HEK293 (cell line): Measurements from ENCODE around the gene LAMA2.

Source experiments
- CTCF ChIA-PET: fragments of 350-600 bp; formaldehyde crosslinking; extraction: SDS; loops from one replicate; lab custom pipeline; 2021; ENCODE audit warnings: antibody characterized with exemption; lab: Yijun Ruan, JAX
- POLR2A ChIA-PET: fragments of 300-600 bp; formaldehyde crosslinking; extraction: SDS; loops from one replicate; lab custom pipeline; 2020; ENCODE audit warnings: antibody characterized with exemption, inconsistent platforms; lab: Yijun Ruan, JAX
- H3K27ac ChIP-seq: fragments of 200-500 bp; sonication (Bioruptor generic); 2 replicates; pipeline ENCODE4 v1.5.1; 2014; ENCODE audit warnings: low read depth, low read length, control low read depth, inconsistent platforms; ENCODE audit errors: extremely low read depth
- H3K36me3 ChIP-seq, 2 experiments: fragments of 200-500 bp in 1 of 2; sonication (Bioruptor generic) in 1 of 2; 1 replicate in 1 of 2; 2 replicates in 1 of 2; pipeline ENCODE4 v1.5.1; 2014 to 2017; ENCODE audit warnings: inconsistent platforms in 2 of 2, low read length in 2 of 2; ENCODE audit not compliant: control insufficient read depth in 2 of 2, insufficient read depth in 1 of 2
- H3K4me1 ChIP-seq: fragments of 200-500 bp; sonication (Bioruptor generic); 2 replicates; pipeline ENCODE4 v1.5.1; 2014; ENCODE audit warnings: mild to moderate bottlenecking, low read length, inconsistent platforms; ENCODE audit not compliant: control insufficient read depth, insufficient read depth
- H3K4me3 ChIP-seq: 2 replicates; pipeline ENCODE4 v1.5.1; 2011; ENCODE audit warnings: low read depth, mild to moderate bottlenecking, control low read depth, low read length, moderate library complexity
- H3K9me3 ChIP-seq: fragments of 200-500 bp; sonication (Bioruptor generic); 2 replicates; pipeline ENCODE4 v1.5.1; 2014; ENCODE audit warnings: low read depth, low read length, inconsistent platforms; ENCODE audit not compliant: control insufficient read depth, insufficient read depth
- EGR2 ChIP-seq: fragments of 450-650 bp; formaldehyde crosslinking; IDR thresholded peaks from 2 replicates; pipeline ENCODE4 v1.5.1; 2016; ENCODE audit warnings: low read depth, missing biosample characterization, missing genetic modification characterization
- GLIS1 ChIP-seq: fragments of 450-650 bp; formaldehyde crosslinking; IDR thresholded peaks from 2 replicates; pipeline ENCODE4 v1.5.1; 2016; ENCODE audit warnings: missing biosample characterization, missing genetic modification characterization
- GLIS2 ChIP-seq: fragments of 450-650 bp; formaldehyde crosslinking; IDR thresholded peaks from 2 replicates; pipeline ENCODE4 v1.5.1; 2016; ENCODE audit warnings: missing biosample characterization, missing genetic modification characterization
- IKZF3 ChIP-seq: fragments of 450-650 bp; IDR thresholded peaks from 2 replicates; pipeline ENCODE4 v1.5.0; 2018; ENCODE audit warnings: missing biosample characterization, mild to moderate bottlenecking, missing genetic modification characterization, moderate library complexity
- MEIS1 ChIP-seq: sonication (generic); formaldehyde crosslinking; IDR thresholded peaks from 2 replicates; pipeline ENCODE4 v1.8.1; 2022; ENCODE audit warnings: missing genetic modification reagents, mild to moderate bottlenecking, borderline replicate concordance
- OSR2 ChIP-seq: fragments of 450-650 bp; formaldehyde crosslinking; IDR thresholded peaks from 2 replicates; pipeline ENCODE4 v1.5.1; 2016; ENCODE audit warnings: missing biosample characterization, missing genetic modification characterization
- REPIN1 ChIP-seq: fragments of 450-650 bp; formaldehyde crosslinking; IDR thresholded peaks from 2 replicates; pipeline ENCODE4 v1.5.1; 2017; ENCODE audit warnings: missing biosample characterization, missing genetic modification characterization, low read depth
- SALL2 ChIP-seq: fragments of 450-650 bp; formaldehyde crosslinking; IDR thresholded peaks from 2 replicates; pipeline ENCODE4 v1.5.0; 2017; ENCODE audit warnings: missing biosample characterization, mild to moderate bottlenecking, missing genetic modification characterization, borderline replicate concordance
- TRIM28 ChIP-seq: IDR thresholded peaks from 2 replicates; pipeline ENCODE4 v1.6.1; 2011; ENCODE audit warnings: low read length, control low read depth, borderline replicate concordance
- ZBTB17 ChIP-seq: fragments of 450-650 bp; formaldehyde crosslinking; IDR thresholded peaks from 2 replicates; pipeline ENCODE4 v1.5.1; 2016; ENCODE audit warnings: missing biosample characterization, missing genetic modification characterization
- ZFP41 ChIP-seq: fragments of 450-650 bp; formaldehyde crosslinking; IDR thresholded peaks from 2 replicates; pipeline ENCODE4 v1.5.1; 2016; ENCODE audit warnings: missing biosample characterization, missing genetic modification characterization, borderline replicate concordance
- ZNF140 ChIP-seq: fragments of 450-650 bp; formaldehyde crosslinking; IDR thresholded peaks from 2 replicates; pipeline ENCODE4 v1.5.1; 2016; ENCODE audit warnings: missing biosample characterization, missing genetic modification characterization
- ZNF146 ChIP-seq: fragments of 450-650 bp; formaldehyde crosslinking; IDR thresholded peaks from 2 replicates; pipeline ENCODE4 v1.5.1; 2016; ENCODE audit warnings: missing biosample characterization, missing genetic modification characterization
- ZNF184 ChIP-seq: fragments of 450-650 bp; IDR thresholded peaks from 2 replicates; pipeline ENCODE4 v1.5.1; 2018; ENCODE audit warnings: missing biosample characterization, mild to moderate bottlenecking, missing genetic modification characterization
- ZNF221 ChIP-seq: fragments of 450-650 bp; formaldehyde crosslinking; IDR thresholded peaks from 2 replicates; pipeline ENCODE4 v1.5.1; 2017; ENCODE audit warnings: missing biosample characterization, missing genetic modification characterization, borderline replicate concordance
- ZNF239 ChIP-seq: fragments of 450-650 bp; formaldehyde crosslinking; IDR thresholded peaks from 2 replicates; pipeline ENCODE4 v1.5.1; 2016; ENCODE audit warnings: missing biosample characterization, missing genetic modification characterization
- ZNF24 ChIP-seq: fragments of 450-650 bp; formaldehyde crosslinking; IDR thresholded peaks from 2 replicates; pipeline ENCODE4 v1.5.1; 2016; ENCODE audit warnings: missing biosample characterization, missing genetic modification characterization
- ZNF311 ChIP-seq: fragments of 450-650 bp; formaldehyde crosslinking; IDR thresholded peaks from 2 replicates; pipeline ENCODE4 v1.5.1; 2017; ENCODE audit warnings: missing biosample characterization, missing genetic modification characterization, borderline replicate concordance
- ZNF394 ChIP-seq: fragments of 450-650 bp; formaldehyde crosslinking; IDR thresholded peaks from 2 replicates; pipeline ENCODE4 v1.5.1; 2016; ENCODE audit warnings: missing biosample characterization, missing genetic modification characterization, mild to moderate bottlenecking, moderate library complexity, borderline replicate concordance
- ZNF423 ChIP-seq: fragments of 450-650 bp; formaldehyde crosslinking; IDR thresholded peaks from 2 replicates; pipeline ENCODE4 v1.5.1; 2016; ENCODE audit warnings: missing biosample characterization, missing genetic modification characterization
- ZNF521 ChIP-seq: fragments of 450-650 bp; formaldehyde crosslinking; IDR thresholded peaks from 2 replicates; pipeline ENCODE4 v1.5.1; 2017; ENCODE audit warnings: missing biosample characterization, mild to moderate bottlenecking, missing genetic modification characterization
- ZNF560 ChIP-seq: fragments of 450-650 bp; formaldehyde crosslinking; IDR thresholded peaks from 2 replicates; pipeline ENCODE4 v1.5.1; 2017; ENCODE audit warnings: missing biosample characterization, missing genetic modification characterization, borderline replicate concordance
- ZNF596 ChIP-seq: fragments of 450-650 bp; IDR thresholded peaks from 2 replicates; pipeline ENCODE4 v1.5.0; 2018; ENCODE audit warnings: missing biosample characterization, mild to moderate bottlenecking, missing genetic modification characterization, moderate library complexity
- ZNF654 ChIP-seq: fragments of 450-650 bp; formaldehyde crosslinking; IDR thresholded peaks from 2 replicates; pipeline ENCODE4 v1.5.1; 2016; ENCODE audit warnings: low read depth, missing biosample characterization, missing genetic modification characterization
- ZNF777 ChIP-seq: fragments of 450-650 bp; formaldehyde crosslinking; IDR thresholded peaks from 2 replicates; pipeline ENCODE4 v1.5.1; 2017; ENCODE audit warnings: missing biosample characterization, missing genetic modification characterization, borderline replicate concordance
- ZNF837 ChIP-seq: fragments of 450-650 bp; formaldehyde crosslinking; IDR thresholded peaks from 2 replicates; pipeline ENCODE4 v1.5.1; 2016; ENCODE audit warnings: missing biosample characterization, missing genetic modification characterization
- ZNF843 ChIP-seq: fragments of 450-650 bp; formaldehyde crosslinking; IDR thresholded peaks from 2 replicates; pipeline ENCODE4 v1.5.1; 2016; ENCODE audit warnings: missing biosample characterization, missing genetic modification characterization
- ZSCAN16 ChIP-seq: fragments of 450-650 bp; formaldehyde crosslinking; IDR thresholded peaks from 2 replicates; pipeline ENCODE4 v1.5.1; 2016; ENCODE audit warnings: missing biosample characterization, missing genetic modification characterization
- TF ChIP-seq, protein P1 (sequence below): fragments of 450-650 bp; formaldehyde crosslinking; IDR thresholded peaks from 2 replicates; pipeline ENCODE4 v1.5.1; 2016; ENCODE audit warnings: missing biosample characterization, missing genetic modification characterization
- TF ChIP-seq, protein P2 (sequence below): fragments of 450-650 bp; formaldehyde crosslinking; IDR thresholded peaks from 2 replicates; pipeline ENCODE4 v1.5.1; 2017; ENCODE audit warnings: missing biosample characterization, mild to moderate bottlenecking, missing genetic modification characterization, moderate library complexity
- TF ChIP-seq, protein P3 (sequence below): fragments of 450-650 bp; formaldehyde crosslinking; IDR thresholded peaks from 2 replicates; pipeline ENCODE4 v1.5.1; 2016; ENCODE audit warnings: missing biosample characterization, missing genetic modification characterization, low read depth
- TF ChIP-seq, protein P4 (sequence below): fragments of 450-650 bp; formaldehyde crosslinking; IDR thresholded peaks from 2 replicates; pipeline ENCODE4 v1.5.1; 2016; ENCODE audit warnings: missing biosample characterization, missing genetic modification characterization

Gene LAMA2

DNA sequence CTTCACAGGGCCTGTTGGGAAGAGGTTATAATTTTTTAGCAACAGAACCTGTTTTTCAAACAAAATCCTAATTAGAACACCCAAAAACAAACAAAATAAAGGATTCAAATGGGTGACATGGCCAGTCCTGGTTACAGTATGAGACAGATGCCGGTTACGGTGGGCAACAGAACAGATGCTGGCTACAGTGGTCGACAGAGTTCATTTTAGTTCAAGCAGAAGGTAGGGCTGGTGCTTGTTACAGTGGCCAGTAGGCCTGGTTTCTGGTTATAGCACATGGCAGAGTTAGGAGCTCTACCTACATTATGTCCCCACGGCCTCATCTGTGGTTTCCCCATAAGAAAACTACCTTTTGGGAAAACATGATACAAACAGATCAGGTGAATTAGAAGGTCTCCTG lies 327.7 kb downstream of the LAMA2 start (continued):
- TF ChIP-seq, protein P1, sequence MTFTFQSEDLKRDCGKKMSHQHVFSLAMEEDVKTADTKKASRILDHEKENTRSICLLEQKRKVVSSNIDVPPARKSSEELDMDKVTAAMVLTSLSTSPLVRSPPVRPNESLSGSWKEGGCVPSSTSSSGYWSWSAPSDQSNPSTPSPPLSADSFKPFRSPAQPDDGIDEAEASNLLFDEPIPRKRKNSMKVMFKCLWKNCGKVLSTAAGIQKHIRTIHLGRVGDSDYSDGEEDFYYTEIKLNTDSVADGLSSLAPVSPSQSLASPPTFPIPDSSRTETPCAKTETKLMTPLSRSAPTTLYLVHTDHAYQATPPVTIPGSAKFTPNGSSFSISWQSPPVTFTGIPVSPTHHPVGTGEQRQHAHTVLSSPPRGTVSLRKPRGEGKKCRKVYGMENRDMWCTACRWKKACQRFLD (tag by site-specific recombination), result no peak
- no peak for TF ChIP-seq ZNF140
- TF ChIP-seq, all 188 proteins: peak for 0

DNA sequence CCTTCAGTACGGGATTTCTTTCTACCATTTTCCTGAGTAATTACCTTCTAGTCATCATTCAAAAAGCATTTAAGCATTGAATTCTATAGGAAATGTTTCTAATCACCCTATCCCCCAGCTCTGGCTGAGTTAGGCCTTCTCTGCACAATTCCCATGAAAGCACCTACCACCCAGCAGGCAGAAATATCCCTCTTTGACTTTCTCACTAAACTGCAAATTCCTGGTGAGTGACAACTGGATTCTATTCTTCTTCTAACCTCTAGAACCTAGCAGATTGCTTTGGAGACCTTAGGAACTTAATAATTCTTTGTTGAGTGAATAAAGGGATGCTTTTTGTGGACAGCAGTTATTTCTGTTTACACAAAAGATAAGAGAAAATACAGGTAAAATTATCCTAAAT lies 328.7 kb downstream of the LAMA2 start:
- no peaks in the 10 kb centered on the region for H3K36me3 ChIP-seq
- TF ChIP-seq SALL2 (tag by site-specific recombination), result no peak
- no peak for TF ChIP-seq ZNF311 (tag by site-specific recombination)
- no peak for TF ChIP-seq ZNF24
- no peak for TF ChIP-seq ZNF777
- no peak for TF ChIP-seq IKZF3
- no peak for TF ChIP-seq REPIN1 (tag by site-specific recombination)
- no peak for TF ChIP-seq ZNF423 (tag by site-specific recombination)
- TF ChIP-seq ZNF521 (tag by site-specific recombination), result no peak
- TF ChIP-seq, protein P2, sequence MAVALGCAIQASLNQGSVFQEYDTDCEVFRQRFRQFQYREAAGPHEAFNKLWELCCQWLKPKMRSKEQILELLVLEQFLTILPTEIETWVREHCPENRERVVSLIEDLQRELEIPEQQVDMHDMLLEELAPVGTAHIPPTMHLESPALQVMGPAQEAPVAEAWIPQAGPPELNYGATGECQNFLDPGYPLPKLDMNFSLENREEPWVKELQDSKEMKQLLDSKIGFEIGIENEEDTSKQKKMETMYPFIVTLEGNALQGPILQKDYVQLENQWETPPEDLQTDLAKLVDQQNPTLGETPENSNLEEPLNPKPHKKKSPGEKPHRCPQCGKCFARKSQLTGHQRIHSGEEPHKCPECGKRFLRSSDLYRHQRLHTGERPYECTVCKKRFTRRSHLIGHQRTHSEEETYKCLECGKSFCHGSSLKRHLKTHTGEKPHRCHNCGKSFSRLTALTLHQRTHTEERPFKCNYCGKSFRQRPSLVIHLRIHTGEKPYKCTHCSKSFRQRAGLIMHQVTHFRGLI (tag by site-specific recombination), result no peak
- TF ChIP-seq OSR2, result no peak
- no peak for TF ChIP-seq ZNF843 (tag by site-specific recombination)
- no peak for TF ChIP-seq ZBTB17 (tag by site-specific recombination)
- TF ChIP-seq GLIS2 (tag by site-specific recombination), result no peak
- TF ChIP-seq ZNF394 (tag by site-specific recombination), result no peak
- no peak for TF ChIP-seq EGR2 (tag by site-specific recombination)
- TF ChIP-seq TRIM28, result no peak
- no peak for TF ChIP-seq ZNF146
- TF ChIP-seq ZNF560 (tag by site-specific recombination), result no peak
- H3K4me3 ChIP-seq, result no peak overlapping the region
- H3K27ac ChIP-seq, result no peak overlapping the region
- POLR2A ChIA-PET, result no interaction called here
- H3K9me3 ChIP-seq, result no peaks in the 10 kb centered on the region
- no peaks in the 10 kb centered on the region for H3K4me1 ChIP-seq
- CTCF ChIA-PET, result interaction anchor here (0.9 kb wide), 1 partner anchor 37 kb away, joined by 4 read pairs; no protein-coding TSS in a partner anchor

DNA sequence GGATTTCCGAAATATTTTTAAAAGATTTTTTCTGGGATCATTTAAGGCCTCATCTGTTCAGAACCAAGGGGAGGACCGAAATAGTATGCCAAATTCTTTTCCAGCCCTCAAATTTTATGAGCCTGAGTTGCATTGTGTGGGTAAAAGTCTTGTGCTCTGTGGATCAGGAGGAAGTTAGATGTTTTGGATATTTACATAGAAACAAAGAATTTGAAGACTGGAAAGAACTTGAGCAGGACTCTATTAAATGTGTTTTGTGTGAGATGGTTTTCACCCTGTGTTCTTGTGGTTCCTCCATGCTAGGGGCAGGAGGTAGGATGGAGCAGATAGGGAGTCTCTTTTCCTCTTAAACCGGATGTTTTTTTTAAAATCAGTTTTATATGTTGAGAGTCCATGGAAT lies 329.1 kb downstream of the LAMA2 start:
- H3K9me3 ChIP-seq, result no peaks in the 10 kb centered on the region
- CTCF ChIA-PET, result no interaction called here
- H3K4me1 ChIP-seq, result no peaks in the 10 kb centered on the region
- POLR2A ChIA-PET, result no interaction called here
- no peak overlapping the region for H3K27ac ChIP-seq
- no peak overlapping the region for H3K4me3 ChIP-seq
- no peaks in the 10 kb centered on the region for H3K36me3 ChIP-seq
- TF ChIP-seq, protein P3, sequence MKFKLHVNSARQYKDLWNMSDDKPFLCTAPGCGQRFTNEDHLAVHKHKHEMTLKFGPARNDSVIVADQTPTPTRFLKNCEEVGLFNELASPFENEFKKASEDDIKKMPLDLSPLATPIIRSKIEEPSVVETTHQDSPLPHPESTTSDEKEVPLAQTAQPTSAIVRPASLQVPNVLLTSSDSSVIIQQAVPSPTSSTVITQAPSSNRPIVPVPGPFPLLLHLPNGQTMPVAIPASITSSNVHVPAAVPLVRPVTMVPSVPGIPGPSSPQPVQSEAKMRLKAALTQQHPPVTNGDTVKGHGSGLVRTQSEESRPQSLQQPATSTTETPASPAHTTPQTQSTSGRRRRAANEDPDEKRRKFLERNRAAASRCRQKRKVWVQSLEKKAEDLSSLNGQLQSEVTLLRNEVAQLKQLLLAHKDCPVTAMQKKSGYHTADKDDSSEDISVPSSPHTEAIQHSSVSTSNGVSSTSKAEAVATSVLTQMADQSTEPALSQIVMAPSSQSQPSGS (tag by site-specific recombination), result no peak
- TF ChIP-seq ZSCAN16 (tag by site-specific recombination), result no peak
- no peak for TF ChIP-seq ZNF654 (tag by site-specific recombination)
- TF ChIP-seq ZNF239 (tag by site-specific recombination), result no peak
- TF ChIP-seq ZNF184 (tag by site-specific recombination), result no peak
- TF ChIP-seq MEIS1 (CRISPR knock-in tag), result no peak
- no peak for TF ChIP-seq GLIS1 (tag by site-specific recombination)
- TF ChIP-seq EGR2 (tag by site-specific recombination), result no peak
- TF ChIP-seq ZNF837 (tag by site-specific recombination), result no peak
- TF ChIP-seq, protein P4, sequence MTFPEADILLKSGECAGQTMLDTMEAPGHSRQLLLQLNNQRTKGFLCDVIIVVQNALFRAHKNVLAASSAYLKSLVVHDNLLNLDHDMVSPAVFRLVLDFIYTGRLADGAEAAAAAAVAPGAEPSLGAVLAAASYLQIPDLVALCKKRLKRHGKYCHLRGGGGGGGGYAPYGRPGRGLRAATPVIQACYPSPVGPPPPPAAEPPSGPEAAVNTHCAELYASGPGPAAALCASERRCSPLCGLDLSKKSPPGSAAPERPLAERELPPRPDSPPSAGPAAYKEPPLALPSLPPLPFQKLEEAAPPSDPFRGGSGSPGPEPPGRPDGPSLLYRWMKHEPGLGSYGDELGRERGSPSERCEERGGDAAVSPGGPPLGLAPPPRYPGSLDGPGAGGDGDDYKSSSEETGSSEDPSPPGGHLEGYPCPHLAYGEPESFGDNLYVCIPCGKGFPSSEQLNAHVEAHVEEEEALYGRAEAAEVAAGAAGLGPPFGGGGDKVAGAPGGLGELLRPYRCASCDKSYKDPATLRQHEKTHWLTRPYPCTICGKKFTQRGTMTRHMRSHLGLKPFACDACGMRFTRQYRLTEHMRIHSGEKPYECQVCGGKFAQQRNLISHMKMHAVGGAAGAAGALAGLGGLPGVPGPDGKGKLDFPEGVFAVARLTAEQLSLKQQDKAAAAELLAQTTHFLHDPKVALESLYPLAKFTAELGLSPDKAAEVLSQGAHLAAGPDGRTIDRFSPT (tag by site-specific recombination), result no peak
- no peak for TF ChIP-seq ZNF221 (tag by site-specific recombination)
- no peak for TF ChIP-seq ZNF596 (tag by site-specific recombination)
- TF ChIP-seq ZFP41 (tag by site-specific recombination), result no peak
